Measurements from ENCODE around the gene LEPROT.

The LEPROT gene

DNA sequence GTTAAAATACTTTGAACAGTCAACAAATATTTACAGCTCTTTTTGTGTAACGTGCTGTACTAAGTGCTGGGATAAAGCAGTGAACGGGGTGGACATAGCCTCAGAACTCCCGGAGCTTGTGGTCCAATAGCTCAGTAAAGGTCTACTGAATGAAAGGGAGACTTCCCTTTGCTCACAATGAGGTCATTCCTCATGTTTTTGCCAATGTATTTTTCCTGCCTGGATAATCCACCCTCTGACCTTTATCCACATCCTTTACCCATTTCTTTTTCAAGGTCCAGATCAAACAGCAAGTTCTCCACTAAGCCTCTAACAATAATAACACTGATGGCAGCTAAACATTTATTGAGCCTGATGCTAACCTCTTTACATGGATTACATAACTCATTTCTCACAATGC is 55.9 kb downstream of the LEPROT start:
- CTCF ChIA-PET: no interaction called here
- TF ChIP-seq, protein P1, sequence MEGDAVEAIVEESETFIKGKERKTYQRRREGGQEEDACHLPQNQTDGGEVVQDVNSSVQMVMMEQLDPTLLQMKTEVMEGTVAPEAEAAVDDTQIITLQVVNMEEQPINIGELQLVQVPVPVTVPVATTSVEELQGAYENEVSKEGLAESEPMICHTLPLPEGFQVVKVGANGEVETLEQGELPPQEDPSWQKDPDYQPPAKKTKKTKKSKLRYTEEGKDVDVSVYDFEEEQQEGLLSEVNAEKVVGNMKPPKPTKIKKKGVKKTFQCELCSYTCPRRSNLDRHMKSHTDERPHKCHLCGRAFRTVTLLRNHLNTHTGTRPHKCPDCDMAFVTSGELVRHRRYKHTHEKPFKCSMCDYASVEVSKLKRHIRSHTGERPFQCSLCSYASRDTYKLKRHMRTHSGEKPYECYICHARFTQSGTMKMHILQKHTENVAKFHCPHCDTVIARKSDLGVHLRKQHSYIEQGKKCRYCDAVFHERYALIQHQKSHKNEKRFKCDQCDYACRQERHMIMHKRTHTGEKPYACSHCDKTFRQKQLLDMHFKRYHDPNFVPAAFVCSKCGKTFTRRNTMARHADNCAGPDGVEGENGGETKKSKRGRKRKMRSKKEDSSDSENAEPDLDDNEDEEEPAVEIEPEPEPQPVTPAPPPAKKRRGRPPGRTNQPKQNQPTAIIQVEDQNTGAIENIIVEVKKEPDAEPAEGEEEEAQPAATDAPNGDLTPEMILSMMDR (conservative IDR thresholded peaks at IDR 0.05; ENCODE audit: low read depth): no peak
- DNase-seq (ENCODE audit: low spot score): no peak
- no peak overlapping the region for H3K27ac ChIP-seq
- POLR2A ChIA-PET (ENCODE audit: low non-redundant PET): no interaction called here

DNA sequence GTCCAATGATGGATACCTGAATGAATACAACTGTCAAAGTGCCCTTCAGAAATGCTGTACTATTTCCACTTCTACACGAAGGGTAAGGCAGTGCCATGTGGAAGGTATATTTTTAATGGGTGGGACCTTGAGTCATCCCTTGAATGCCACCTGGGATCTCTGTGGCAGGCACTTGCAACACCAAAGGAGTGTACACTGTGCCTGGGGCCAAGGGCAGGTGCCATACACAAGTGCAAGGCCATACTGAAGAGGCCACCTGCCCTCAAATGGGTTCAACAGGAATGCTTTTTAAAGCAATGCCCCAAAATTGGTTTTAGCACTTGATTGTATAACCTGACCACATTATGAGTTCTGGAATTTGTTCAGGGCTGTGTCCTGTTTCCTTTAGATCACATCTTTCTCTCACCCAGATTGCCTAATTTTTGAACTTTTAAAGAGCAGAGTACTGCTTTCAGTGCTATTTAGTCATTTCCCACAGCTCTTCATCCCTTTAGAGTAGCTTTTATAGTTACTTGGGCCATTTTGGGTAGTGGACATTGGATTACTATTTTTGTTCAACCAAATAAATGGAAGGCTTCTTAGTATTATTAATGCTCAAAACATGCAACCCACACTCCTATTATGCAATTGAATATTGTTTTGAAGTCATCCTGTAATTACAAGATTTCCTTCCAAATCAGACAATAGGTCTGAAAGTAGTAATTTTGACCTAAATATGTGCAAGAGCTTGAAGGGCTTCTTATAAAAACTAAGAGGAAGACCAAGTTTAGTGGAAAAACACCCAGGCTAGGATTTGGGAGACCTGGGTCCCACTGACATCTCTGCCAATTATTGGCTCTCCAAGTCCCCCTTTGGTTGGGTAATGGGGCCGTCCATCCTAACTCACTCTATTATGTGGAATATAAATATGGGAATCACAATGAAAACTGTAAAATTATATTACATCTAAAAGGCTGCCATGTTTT is 57.2 kb downstream of the LEPROT start:
- ChIA-PET CTCF (no interaction called here), POLR2A (ENCODE audit: low non-redundant PET) (no interaction called here)
- TF ChIP-seq, protein P1 (conservative IDR thresholded peaks at IDR 0.05; ENCODE audit: low read depth): no peak
- H3K27ac ChIP-seq: no peak overlapping the region
- no peak for DNase-seq (ENCODE audit: low spot score)

DNA sequence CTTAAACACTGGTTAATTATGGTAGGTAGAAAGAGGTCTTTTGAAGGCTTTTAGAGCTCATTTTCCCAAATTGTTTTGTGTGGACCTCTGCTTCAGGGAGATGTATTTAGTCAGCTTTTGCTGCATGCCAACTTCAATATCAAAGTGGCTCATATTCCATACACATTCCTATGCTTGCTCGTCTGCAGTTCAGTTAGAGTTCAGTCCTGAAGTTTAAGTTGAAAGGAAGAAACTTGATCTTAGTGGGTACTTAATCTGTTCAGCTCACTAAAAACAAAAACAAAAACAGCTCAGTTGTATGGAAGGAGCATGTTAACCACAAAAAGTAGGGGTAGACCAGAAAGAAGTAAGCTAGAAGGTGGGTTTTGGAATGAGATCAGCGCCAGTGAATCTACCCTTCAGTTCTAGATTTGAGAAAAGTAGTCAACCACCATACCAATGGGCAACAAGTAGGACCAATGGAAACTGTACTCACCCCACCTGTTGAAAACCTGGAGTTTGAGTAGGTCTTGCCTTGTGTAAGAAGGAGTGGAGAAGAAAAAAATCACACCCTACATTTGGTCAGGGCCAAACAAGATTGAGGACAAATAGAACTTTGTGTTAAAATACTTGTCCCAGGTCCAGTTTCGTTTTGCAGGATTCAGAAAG is 58.0 kb downstream of the LEPROT start:
- DNase-seq (ENCODE audit: low spot score): no peak
- POLR2A ChIA-PET (ENCODE audit: low non-redundant PET): no interaction called here
- TF ChIP-seq, protein P1 (conservative IDR thresholded peaks at IDR 0.05; ENCODE audit: low read depth): no peak
- CTCF ChIA-PET: no interaction called here
- no peak overlapping the region for H3K27ac ChIP-seq

- POLR2A ChIA-PET (ENCODE audit: low non-redundant PET): interaction anchor here (0.6 kb wide), 1 partner anchor 1930 kb away, joined by 6 read pairs; no protein-coding TSS in a partner anchor
- TF ChIP-seq, protein P1 (conservative IDR thresholded peaks at IDR 0.05; ENCODE audit: low read depth): no peak
- CTCF ChIA-PET: interaction anchor here (0.7 kb wide), 2 partner anchors 13 to 49 kb away, joined by 3 read pairs; no protein-coding TSS in a partner anchor
- no peak overlapping the region for H3K27ac ChIP-seq
- no peak for DNase-seq (ENCODE audit: low spot score)
These were observed 59.2 kb downstream of the LEPROT start for GRCh38 chr1:65479554-65480204.

DNA sequence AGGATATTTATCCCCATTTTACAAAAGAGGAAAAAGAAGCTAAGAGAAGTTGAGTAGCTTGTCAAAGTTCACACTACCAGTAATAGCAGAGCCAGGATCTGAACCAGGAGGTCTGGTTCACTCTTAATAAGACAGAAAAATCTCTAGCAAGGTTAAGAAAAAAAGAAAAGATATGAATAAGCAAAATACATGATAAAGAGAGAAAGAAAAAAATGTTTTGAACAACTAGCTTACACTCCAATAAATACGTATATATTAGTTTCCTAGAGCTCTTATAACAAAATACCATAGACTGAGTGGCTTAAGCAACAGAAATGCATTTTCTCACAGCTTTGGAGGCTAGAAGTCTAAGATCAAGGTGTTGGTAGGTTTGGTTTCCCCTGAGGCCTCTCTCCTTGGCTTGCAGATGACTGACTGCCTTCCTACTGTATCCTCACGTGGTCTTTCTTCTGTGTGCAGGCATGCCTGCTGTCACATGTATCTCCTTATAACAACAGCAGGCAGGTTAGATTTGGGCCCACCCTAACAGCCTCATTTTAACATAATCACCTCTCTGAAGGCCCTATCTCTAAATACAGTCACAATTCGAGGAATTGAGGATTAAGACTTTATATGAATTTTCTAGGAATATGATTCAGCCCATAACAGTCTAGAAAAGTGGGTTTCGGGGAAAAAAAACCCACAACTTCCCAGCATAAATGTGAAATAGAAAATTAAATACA is 60.4 kb downstream of the LEPROT start:
- TF ChIP-seq, protein P1 (conservative IDR thresholded peaks at IDR 0.05; ENCODE audit: low read depth): no peak
- no peak for DNase-seq (ENCODE audit: low spot score)
- ChIA-PET POLR2A (ENCODE audit: low non-redundant PET) (no interaction called here), CTCF (interaction anchor here (0.7 kb wide), 1 partner anchor 14 kb away, joined by 3 read pairs; no protein-coding TSS in a partner anchor)
- H3K27ac ChIP-seq: no peak overlapping the region

Data from RWPE1 (cell line).